SK-N-SH (cell line): Measurements from ENCODE around the gene CLRN3. TPM values are rescaled to one million over a fixed set of nuclear protein-coding genes. Genes with fewer than 3 reads are reported as not detected.

Experiments
- CTCF ChIA-PET: fragments of 300-600, 350-600 bp; formaldehyde crosslinking; extraction: SDS; loops from one replicate; lab custom pipeline; 2021; lab: Yijun Ruan, JAX
- POLR2A ChIA-PET: fragments of 350-600 bp; sonication (Branson Sonifier 250); formaldehyde crosslinking; extraction: SDS; loops from one replicate; lab custom pipeline; 2020; ENCODE audit warnings: antibody characterized with exemption, inconsistent platforms; lab: Yijun Ruan, JAX
- DNase-seq: peaks from one replicate; pipeline ENCODE4 v3.0.0; 2012
- H2AFZ ChIP-seq: fragments of 200-600 bp; sonication (generic); 2 replicates; pipeline ENCODE4 v1.8.1; 2016; ENCODE audit warnings: antibody characterized with exemption, mild to moderate bottlenecking, low read depth
- H3F3A ChIP-seq: fragments of 200-600 bp; sonication (generic); replicated peaks from 2 replicates; pipeline ENCODE3; 2016; ENCODE audit warnings: antibody characterized with exemption, mild to moderate bottlenecking; ENCODE audit not compliant: insufficient read depth
- H3K27ac ChIP-seq, 2 experiments: fragments of 200-500 bp in 1 of 2; fragments of 200-600 bp in 1 of 2; sonication (Bioruptor generic) in 1 of 2; sonication (generic), shearing (Covaris generic) in 1 of 2; 2 replicates each; pipeline versions ENCODE4 v1.5.1 to v1.6.1; 2014 to 2016; ENCODE audit warnings: low read depth in 2 of 2, inconsistent platforms in 1 of 2, low read length in 1 of 2, mild to moderate bottlenecking in 1 of 2, mixed read lengths in 1 of 2
- H3K27me3 ChIP-seq: fragments of 200-600 bp; sonication (generic), shearing (Covaris generic); 2 replicates; pipeline ENCODE4 v1.6.1; 2016; ENCODE audit warnings: mixed run types; ENCODE audit not compliant: insufficient read depth
- H3K36me3 ChIP-seq, 2 experiments: fragments of 200-500 bp in 1 of 2; fragments of 200-600 bp in 1 of 2; sonication (Bioruptor generic) in 1 of 2; sonication (generic) in 1 of 2; replicated peaks in 1 of 2; 2 replicates each; pipeline versions ENCODE3 to v1.5.1; 2014 to 2016; ENCODE audit warnings: low read length in 1 of 2, mild to moderate bottlenecking in 1 of 2; ENCODE audit not compliant: insufficient read depth in 2 of 2, control insufficient read depth in 1 of 2
- H3K4me1 ChIP-seq, 2 experiments: fragments of 200-500 bp in 1 of 2; fragments of 200-600 bp in 1 of 2; sonication (Bioruptor generic) in 1 of 2; sonication (generic), shearing (Covaris generic) in 1 of 2; 2 replicates each; pipeline versions ENCODE4 v1.5.1 to v1.6.1; 2014 to 2016; ENCODE audit warnings: low read depth in 1 of 2, low read length in 1 of 2, mixed run types in 1 of 2; ENCODE audit not compliant: insufficient read depth in 2 of 2, control insufficient read depth in 1 of 2
- H3K4me2 ChIP-seq: fragments of 200-600 bp; sonication (generic), shearing (Covaris generic); 2 replicates; pipeline ENCODE4 v1.6.1; 2017; ENCODE audit warnings: mixed run types
- H3K4me3 ChIP-seq, 2 experiments: fragments of 200-500 bp in 1 of 2; fragments of 200-600 bp in 1 of 2; sonication (Bioruptor generic) in 1 of 2; sonication (generic), shearing (Covaris generic) in 1 of 2; 2 replicates each; pipeline versions ENCODE4 v1.5.1 to v1.8.1; 2014 to 2016; ENCODE audit warnings: low read depth in 2 of 2, inconsistent platforms in 1 of 2, low read length in 1 of 2, mild to moderate bottlenecking in 1 of 2, mixed read lengths in 1 of 2, moderate library complexity in 1 of 2
- H3K79me2 ChIP-seq: fragments of 200-600 bp; sonication (generic); 2 replicates; pipeline ENCODE4 v1.8.1; 2017; ENCODE audit warnings: mild to moderate bottlenecking; ENCODE audit not compliant: insufficient read depth
- H3K9ac ChIP-seq: fragments of 200-600 bp; sonication (generic); 2 replicates; pipeline ENCODE4 v1.6.1; 2017; ENCODE audit warnings: mixed run types
- H3K9me2 ChIP-seq: fragments of 200-600 bp; sonication (generic); 2 replicates; pipeline ENCODE4 v1.6.1; 2017; ENCODE audit warnings: mixed run types
- H3K9me3 ChIP-seq: fragments of 200-600 bp; sonication (generic); 2 replicates; pipeline ENCODE4 v1.6.1; 2017; ENCODE audit warnings: mixed run types, mild to moderate bottlenecking, moderate library complexity
- H4K20me1 ChIP-seq: fragments of 200-600 bp; sonication (generic); 2 replicates; pipeline ENCODE4 v1.6.1; 2017; ENCODE audit warnings: mild to moderate bottlenecking, mixed run types; ENCODE audit not compliant: insufficient read depth
- CTCF ChIP-seq: fragments of 200-600 bp; sonication (generic); IDR thresholded peaks from 2 replicates; pipeline ENCODE4 v1.6.1; 2017; ENCODE audit warnings: antibody characterized with exemption, mild to moderate bottlenecking, moderate library complexity
- EZH2phosphoT487 ChIP-seq: fragments of 200-600 bp; sonication (generic); IDR thresholded peaks from 2 replicates; pipeline ENCODE4 v1.6.1; 2017; ENCODE audit warnings: low read depth, mixed run types, mild to moderate bottlenecking, antibody characterized with exemption, moderate library complexity, borderline replicate concordance
- FOXM1 ChIP-seq: IDR thresholded peaks from 2 replicates; pipeline ENCODE4 v1.4.0; 2012; ENCODE audit warnings: low read depth, mild to moderate bottlenecking
- GABPA ChIP-seq: IDR thresholded peaks from 2 replicates; pipeline ENCODE4 v1.4.0; 2012; ENCODE audit warnings: low read depth, mild to moderate bottlenecking
- IRF3 ChIP-seq: fragments of 150-350 bp; IDR thresholded peaks from 2 replicates; pipeline ENCODE4 v1.6.1; 2016; ENCODE audit warnings: mild to moderate bottlenecking, low read depth, low read length
- JUND ChIP-seq: IDR thresholded peaks from 2 replicates; pipeline ENCODE4 v1.4.0; 2012
- MAX ChIP-seq: IDR thresholded peaks from 2 replicates; pipeline ENCODE4 v1.4.0; 2012; ENCODE audit warnings: low read depth
- NFIC ChIP-seq: IDR thresholded peaks from 2 replicates; pipeline ENCODE4 v1.4.0; 2012; ENCODE audit warnings: borderline replicate concordance
- RCOR1 ChIP-seq: fragments of 150-350 bp; IDR thresholded peaks from 2 replicates; pipeline ENCODE4 v1.6.1; 2017; ENCODE audit warnings: antibody characterized with exemption, low read length
- REST ChIP-seq: IDR thresholded peaks from 2 replicates; pipeline ENCODE4 v1.6.1; 2012; ENCODE audit warnings: mild to moderate bottlenecking, low read depth, low read length, moderate library complexity
- RXRA ChIP-seq: IDR thresholded peaks from 2 replicates; pipeline ENCODE4 v1.4.0; 2012; ENCODE audit warnings: low read depth, mild to moderate bottlenecking, borderline replicate concordance
- TAF1 ChIP-seq: IDR thresholded peaks from 2 replicates; pipeline ENCODE4 v1.6.1; 2012; ENCODE audit warnings: low read depth, mild to moderate bottlenecking, low read length, moderate library complexity, borderline replicate concordance
- TCF12 ChIP-seq: IDR thresholded peaks from 2 replicates; pipeline ENCODE4 v1.4.0; 2012
- ZBTB33 ChIP-seq: IDR thresholded peaks from 2 replicates; pipeline ENCODE4 v1.4.0; 2012; ENCODE audit warnings: low read depth, borderline replicate concordance
- WGBS: methylation state at CpG from one replicate; pipeline ENCODE4 v1.1.6; 2017; ENCODE audit warnings: low lambda C conversion rate; 5-methylcytosine and 5-hydroxymethylcytosine counted together
- polyA plus RNA-seq, 3 experiments: library from polyadenylated mRNA; depleted of rRNA; stranded (reverse); fragments of >200 nt; gene quantifications; 2 replicates each; pipeline ENCODE4 v1.2.3, GENCODE V29; 2012

CLRN3 gene
- polyA plus RNA-seq, 1 of the 3 experiments (the other 2 are of a cell fraction), result 0.25 TPM

- Histone ChIP-seq H3K4me3 (no peak overlapping the region), H3K4me1 (no peaks in the 10 kb centered on the region), H3F3A (no peaks in the 10 kb centered on the region), H3K27me3 (no peaks in the 10 kb centered on the region; the same call in 1 of the 2 replicates), H3K9me3 (no peaks in the 10 kb centered on the region), H2AFZ (no peak overlapping the region), H3K36me3 (no peaks in the 10 kb centered on the region), H3K9ac (no peak overlapping the region), H3K79me2 (no peaks in the 10 kb centered on the region), H3K4me2 (no peak overlapping the region), H4K20me1 (no peaks in the 10 kb centered on the region), H3K27ac (no peak overlapping the region), H3K9me2 (no peaks in the 10 kb centered on the region)
- TF ChIP-seq EZH2phosphoT487, result no peak
- no peak for TF ChIP-seq JUND
- no peak for TF ChIP-seq MAX
- TF ChIP-seq CTCF, result no peak
- no peak for TF ChIP-seq REST
- TF ChIP-seq ZBTB33, result no peak
- TF ChIP-seq RCOR1, result no peak
- no peak for TF ChIP-seq FOXM1
- no peak for TF ChIP-seq RXRA
- no peak for TF ChIP-seq TCF12
- TF ChIP-seq GABPA, result no peak
- no peak for TF ChIP-seq NFIC
- no peak for TF ChIP-seq TAF1
- no peak for TF ChIP-seq IRF3
- WGBS, result 64% methylated on average over 5 of the region's 5 CpGs
- DNase-seq, result no peak
- ChIA-PET POLR2A (no interaction called here), CTCF (no interaction called here)
Observed at GRCh38 chr10:127877699-127878098, 15.0 kb downstream of the CLRN3 start.
